GM21447 (cell line): Measurements from ENCODE around the gene TRAF3.

Experiments used
- ATAC-seq: cut with Tn5 transposase; IDR thresholded peaks from one replicate; pipeline ENCODE4 v1.9.1; 2021; ENCODE audit not compliant: unreplicated experiment

The TRAF3 gene

DNA sequence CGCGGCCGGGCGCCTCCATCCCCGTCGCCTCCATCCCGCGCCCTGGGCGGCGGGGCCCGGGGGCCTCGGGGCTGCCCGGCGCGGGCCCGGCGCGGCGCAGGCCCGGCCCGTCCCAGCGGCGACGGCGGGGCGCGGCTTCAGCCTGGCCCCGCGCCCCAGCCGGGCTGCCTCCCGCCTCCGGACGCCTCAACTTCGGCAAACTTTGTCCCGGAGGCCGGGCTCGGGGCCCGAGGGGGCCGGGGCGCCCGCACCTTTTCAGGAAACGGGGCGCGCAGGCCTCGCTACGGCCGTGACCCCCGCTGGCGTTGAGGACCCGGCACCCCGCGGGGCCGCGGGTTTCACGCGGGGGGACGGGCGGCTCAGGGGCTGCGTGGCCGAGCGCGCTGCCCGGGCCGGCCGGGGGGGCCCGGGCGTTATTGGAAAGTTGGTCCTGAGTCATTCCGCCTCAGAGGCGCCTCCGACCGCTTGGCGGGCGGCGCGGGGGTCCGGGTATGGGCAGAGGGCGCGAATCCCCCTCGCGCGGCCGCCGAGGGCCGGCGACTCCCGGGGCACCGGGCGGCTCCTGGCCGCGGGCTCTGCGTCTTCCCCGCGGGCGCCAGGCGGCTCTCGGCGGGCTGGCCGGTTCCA, 575 bp downstream of the TRAF3 start:
- ATAC-seq, result peak; percentile 4

DNA sequence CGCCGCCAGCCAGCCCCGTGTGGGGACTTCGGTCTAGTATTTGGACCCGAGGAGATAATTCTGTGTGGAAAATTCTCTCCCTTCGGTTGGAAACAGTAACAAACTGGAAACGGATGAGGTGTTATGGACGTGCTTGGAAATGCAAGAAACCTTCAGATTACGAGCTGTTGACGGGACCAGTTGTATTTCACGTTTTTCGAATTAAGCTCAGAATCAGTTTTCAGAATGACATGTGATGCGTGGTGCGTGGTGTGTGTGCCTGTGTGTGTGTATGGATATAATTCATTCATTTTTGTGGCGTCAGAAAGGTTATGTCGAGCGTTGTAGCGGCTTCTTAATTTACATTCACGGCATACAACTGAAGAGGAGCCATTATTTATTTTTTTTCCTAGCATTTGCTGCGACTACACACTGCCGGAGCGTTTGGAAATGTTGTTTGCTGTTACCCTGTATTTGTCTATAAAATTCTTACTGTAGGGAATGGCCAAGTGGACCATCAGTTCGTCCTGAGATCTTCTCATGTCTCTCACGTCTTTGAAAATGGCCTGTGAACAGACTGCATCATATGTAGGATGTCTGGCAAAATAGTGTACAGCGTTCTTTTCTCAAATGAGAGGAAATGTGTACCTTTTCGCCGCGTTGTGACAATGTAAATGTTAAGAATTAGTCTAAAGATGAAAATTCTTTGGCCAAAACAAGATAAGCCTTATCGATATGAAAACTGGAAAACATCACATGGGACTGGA, 1.3 kb downstream of the TRAF3 start:
- no peak for ATAC-seq

DNA sequence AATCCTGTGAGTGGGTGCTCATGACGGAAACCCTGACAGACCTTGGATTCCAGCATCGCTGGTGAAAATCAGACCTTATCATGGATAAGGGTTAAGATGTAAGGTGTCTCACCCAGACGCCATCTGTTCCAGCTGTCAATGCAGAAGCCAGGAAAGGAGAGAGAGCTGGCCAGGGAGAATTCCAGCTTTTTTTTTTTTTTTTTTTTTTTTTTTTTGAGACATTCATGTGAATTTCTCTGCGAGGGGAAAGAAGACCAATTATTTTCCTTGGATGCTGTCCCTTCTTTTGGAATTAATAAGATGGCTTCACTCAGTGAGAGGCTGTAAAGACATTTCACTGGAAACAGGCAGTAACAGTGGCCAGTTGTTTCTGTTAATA, 1.8 kb downstream of the TRAF3 start:
- ATAC-seq, result no peak

DNA sequence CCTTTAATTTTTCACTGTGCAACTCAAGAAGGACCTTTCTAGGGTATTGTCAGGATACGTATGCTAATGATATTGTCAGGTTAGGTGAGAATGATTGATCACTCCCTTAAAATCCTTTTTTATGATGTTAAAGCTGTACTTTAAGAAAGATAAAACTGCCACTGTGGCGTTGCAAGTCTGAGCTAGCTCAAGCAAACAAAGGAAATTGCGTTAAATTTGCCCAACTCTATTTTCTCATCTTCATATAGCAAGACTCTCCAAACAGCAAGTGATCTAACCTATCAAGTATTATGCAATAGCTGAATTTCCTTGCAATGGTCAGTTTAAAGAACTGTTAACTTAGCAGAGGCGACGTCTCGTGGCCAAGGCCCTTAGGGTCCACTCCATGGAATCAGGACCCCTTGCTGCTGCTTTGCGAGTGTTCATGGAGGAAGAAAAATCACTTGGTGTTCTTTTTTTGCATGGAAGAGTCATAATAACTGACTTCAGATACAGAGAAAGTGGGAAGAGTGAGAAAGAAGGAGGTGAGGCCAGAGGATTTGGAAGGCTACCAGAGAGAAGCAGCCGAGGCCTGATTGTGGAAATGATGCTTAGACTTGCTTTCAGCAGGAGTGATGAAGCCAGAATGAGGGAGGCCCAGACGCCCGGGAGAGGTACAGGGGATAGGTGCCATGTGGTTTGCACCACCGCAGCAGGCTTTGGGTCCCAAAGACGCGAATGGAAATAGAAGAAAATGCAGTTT, 2.5 kb downstream of the TRAF3 start:
- ATAC-seq, result no peak

DNA sequence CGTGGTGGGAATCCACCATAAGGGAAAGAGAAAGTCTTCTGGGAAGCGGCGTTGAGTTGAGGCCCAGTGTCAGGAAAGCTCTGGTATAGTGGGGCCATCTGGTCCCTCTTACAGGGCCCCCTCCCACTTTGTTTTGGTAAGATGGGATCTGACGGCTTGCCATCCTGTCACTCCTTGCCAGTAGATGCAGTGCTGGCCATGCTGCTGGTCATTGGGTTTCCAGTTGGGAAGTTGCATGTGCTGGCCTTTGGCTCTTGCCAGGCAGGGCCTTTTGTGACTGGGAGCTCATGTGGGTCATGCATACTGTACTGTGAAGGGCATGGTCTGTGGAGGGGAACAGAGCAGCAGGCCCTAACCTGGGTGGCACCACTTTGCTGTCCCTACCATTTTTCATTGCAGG, 3.8 kb downstream of the TRAF3 start:
- ATAC-seq, result no peak

DNA sequence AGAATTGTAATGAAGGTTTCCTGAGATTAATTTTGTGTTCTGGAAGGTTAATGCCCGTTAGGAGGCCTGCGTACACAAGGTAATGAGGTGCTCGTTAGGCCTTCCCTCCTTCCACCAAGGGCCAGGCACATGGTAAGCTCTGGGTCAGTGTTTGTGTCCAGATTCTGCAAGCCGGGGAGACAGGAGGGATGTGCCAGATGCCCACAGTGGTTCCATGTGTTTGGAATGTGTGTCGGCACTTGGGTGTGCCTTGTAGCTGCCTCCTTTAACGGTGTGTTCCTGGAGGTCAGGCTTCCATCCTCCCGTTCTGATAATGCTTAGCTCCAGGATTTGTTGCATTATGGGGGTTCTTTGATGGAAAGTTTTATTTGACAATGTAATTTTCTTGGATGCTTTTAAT, 5.7 kb downstream of the TRAF3 start:
- no peak for ATAC-seq

DNA sequence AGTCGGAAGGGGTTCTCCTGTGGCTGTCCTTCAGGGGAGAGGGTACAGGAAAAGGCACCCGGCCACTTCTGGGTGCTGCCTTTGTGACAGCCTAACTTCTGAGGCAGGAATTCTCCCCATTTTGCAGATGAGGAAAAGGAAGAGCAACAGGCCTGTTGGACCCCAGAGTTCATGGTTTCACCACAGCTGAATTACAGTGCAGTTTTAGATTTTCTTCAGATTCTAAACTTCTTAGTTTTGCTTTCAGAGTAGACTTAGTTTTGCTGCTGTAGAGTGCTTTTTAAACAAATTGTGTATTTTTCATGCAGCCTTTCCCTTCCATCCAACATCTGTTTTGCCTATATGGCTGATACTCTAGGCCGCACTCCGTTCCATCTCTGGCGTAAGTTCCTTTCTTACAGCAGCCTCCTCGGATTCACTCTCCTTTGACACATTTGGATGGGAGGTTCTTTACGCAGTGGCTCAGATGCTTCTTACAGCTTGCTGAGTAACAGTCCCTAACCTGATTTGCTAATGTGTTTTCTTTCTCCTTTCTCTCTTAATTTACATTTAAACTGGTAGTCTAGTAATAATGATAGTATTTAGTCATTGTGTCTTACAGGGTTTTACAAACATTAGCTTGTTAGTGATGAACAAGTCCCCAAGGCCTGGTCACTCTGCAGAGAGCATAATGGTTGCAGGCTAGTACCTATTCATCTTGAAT, 7.8 kb downstream of the TRAF3 start:
- no peak for ATAC-seq

DNA sequence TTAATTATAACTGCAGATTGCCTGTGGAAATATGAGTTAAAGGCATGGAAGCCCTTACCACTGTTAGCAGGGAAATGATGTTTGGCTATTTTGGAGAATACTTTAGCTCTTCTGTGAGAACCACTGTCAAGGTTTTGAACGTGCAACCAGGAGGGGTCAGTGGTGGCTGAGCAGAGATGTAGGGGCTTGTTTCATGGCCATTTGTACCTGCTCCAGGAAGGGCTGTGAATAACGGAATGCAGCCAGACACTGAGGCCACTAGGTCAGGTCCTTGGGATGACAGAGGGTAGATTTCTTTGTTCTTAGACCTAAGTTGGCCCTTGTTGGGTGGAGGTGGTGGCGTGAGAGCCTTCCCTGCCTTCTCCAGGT, 8.3 kb downstream of the TRAF3 start:
- no peak for ATAC-seq

DNA sequence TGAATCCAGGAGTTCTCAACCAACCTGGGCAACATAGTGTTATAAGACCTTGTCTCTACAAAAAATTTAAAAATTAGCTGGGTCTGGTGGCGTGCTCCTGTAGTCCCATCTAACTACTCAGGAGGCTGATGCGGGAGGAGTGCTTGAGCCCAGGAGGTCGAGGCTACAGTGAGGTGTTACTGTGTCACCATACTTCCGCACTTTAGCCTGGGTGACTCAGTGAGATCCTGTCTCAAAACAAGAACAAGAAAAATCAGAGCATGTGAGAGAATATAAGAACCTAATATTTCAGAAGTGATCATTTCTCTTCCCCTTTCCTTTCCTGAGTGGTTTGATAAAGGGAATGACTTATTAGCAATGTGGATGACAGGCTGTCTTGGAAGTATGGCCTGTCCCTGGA, 9.5 kb downstream of the TRAF3 start:
- ATAC-seq, result no peak

DNA sequence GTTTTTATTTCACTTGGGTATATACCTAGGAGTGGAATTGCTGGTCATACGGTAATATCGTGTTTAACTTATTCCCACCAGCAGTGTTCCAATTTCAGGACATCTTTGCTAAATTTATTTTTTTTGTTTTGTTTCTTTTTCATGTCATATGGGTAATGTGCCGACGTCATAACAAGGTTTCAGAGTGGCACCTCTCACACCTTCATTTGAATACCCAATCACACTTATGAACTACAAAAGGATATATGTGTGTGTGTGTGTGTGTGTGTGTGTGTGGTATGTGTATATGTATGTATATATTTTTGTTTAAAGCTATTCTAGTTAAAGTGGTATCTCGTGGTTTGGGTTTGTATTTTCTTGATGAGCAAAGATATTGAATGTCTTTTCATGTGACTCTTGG, 12.1 kb downstream of the TRAF3 start:
- no peak for ATAC-seq

DNA sequence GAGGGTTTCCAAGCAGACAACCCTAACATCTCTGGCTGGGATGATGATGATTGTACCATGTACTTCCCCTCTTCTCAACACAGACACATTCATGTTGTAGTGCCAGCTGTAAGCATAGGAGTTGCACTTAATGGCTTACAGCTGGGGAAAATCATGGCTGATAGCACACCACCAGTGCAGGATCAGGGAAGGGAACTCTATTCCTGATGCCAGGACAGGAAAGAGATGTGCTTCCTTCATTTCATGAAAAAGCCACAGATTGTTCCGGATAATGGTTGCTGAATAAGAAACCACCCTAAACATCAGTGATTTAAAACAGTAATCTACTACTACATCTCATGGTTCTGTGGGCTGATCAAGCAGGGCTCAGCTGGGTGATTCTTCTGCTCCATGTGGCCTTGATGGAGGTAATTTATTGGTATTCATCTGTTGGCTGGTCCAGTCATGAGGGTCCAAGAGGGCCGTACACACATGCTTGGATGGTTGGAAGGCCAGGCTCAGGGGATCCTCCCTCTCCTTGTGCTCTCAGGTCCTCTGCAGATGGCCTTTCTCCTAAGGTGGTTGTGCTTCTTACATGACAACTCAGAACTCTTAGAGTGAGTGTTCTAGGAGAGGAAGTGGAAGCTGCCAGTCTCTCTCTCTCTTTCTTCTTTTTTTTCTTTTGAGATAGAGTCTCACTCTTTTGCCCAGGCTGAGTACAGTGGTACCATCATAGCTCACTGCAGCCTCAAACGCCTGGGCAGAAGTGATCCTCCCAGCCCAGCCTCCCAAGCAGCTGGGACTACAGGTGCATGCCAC, 16.5 kb downstream of the TRAF3 start:
- no peak for ATAC-seq

DNA sequence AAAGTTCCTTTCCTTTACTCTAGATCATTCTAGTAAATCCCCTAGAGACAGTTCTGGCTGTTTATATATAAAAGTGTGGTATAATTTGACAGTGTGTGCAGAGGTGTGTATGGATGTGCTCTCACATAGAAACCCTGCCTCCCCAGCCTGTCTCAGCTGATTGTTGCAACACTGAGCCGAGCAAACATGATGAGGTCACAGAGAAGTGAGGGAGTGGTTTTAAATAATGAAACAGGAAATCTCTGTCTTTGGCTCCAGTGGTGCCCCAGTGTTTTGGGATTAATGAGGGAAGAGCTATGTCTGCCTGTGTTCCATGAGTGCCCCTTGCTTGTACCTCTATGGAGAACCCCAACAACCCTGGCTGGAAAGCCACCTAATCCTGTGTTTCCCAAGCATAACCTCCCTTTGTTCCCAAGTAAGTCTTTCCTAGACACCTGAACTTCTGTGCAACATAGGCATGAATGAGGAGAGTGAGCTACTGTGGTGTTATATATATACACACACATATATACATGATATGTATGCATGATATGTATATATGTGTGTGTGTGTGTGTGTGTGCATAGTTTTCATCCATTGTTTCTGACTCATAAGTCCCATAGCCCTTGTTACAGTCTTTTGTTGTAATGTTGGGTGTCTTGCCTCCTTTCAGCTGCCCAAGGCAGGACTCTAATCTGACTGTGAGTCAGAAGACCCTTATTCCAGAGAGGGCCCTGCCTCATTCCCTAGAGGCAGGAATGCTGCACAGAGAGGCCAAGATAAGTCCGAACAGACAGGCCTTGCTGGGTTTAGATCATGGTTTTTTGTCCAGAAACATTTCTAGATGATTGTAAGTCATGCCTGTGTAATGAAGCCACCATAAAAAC, 18.0 kb downstream of the TRAF3 start:
- no peak for ATAC-seq

DNA sequence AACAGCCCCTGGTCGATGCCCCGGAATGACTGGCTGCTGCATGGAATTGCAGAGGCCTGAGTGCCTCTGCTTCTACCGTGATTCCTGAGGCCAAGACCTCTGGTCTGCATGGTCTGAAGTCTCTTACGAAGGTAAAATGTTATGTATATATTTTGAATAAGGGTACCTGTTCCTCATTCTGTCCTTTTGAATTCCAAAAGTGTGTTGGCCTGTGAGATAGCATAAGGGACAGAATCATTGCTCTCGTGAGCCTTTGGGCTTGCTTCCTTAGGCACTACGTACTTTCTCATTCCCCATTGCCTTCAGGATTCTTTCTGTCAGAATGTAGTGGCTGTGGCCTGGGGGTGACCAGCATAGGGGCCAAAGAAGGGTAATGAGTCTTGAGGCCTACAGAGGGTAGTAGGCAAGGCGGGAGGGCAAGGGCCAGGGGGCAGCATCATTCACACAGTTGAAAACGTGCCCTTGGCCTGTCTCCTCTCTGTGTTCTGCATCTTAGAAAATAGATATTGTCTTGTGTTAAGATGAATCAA, 19.5 kb downstream of the TRAF3 start:
- ATAC-seq, result no peak

DNA sequence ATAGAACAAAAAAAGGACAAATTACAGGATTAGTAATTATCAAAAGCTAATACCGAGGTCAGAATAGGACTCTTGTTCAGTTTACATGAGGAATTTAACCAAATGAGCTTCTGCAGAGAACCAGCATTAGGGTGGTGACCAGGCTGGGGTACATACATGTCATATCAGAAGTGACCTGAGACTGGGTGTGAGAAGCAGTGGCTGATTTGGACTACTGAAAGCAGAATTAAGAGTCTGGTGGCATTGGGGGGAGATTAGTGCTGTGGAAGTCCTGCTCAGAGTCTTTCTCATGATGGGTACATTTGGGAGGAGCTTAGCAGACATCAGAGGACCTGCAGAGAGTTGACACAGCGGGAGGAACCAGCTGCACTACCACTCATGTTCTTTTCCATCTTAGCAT, 21.7 kb downstream of the TRAF3 start:
- peak; percentile 70 for ATAC-seq

DNA sequence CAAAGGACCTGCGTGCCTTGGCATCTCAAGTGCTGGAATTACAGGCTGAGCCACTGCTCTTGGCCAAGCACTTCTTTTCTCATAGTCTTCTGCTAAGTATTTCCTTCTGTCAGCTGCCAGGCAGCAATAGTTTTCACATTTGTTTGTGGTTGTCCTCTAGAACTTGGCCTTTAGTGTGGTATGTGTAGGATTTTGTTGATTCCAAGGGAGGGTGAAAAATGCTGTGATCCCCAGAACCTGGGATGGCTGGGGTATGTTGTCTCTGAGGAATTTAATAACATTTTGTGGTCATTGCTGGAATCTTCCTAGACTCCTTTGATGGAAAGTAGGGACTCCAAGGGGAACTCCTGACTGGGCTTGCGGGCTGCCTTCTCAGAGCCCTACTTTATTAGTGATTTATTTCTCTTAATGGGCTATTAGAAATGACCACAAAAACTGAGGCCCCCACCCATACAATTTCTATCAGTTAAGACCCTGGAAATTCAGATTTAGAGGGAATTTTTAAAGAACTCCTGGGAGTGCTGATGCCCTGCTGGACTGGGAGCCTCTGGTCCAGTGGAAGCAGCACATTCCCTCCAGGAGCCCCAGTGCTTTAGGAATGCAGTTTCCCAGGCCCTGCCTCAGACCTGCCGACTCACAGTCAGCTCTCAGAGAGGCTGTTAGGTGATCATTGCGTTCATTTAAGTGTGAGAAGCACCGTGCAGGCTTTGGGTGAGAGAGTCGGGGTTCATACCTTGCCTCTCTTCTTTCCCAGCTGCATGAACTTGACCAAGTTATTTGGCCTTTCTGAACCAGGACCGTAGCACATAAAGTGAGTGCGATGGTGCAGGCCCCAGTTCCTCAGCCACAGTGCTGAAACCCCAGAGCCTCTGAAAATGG, 22.7 kb downstream of the TRAF3 start:
- no peak for ATAC-seq

DNA sequence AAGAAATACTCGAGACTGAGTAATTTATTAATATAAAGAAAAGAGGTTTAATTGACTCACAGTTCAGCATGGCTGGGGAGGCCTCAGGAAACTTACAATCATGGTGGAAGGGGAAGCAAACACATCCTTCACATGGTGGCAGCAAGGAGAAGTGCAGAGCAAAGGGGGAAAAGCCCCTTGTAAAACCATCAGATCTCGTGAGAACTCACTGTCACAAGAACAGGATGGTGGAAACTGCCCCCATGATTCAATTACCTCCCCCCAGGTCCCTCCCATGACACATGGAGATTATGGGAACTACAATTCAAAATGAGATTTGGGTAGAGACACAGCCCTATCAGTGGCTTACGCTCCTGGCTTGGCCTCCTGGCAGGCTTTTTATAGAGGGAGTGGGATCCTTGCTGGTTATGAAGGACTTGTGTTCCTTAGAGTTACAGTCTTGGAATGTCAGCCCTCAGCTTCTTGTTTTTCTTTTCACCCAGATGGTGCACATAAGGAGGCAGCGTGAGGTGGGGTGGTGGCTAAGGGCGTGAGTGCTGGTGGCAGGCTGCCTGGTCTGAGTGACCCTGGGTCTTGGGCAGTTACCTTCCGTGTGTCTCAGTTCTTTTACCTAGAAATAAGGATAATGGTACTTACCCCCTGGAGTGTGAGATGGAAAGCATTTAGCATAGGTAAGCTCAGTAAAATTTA, 25.7 kb downstream of the TRAF3 start:
- no peak for ATAC-seq

DNA sequence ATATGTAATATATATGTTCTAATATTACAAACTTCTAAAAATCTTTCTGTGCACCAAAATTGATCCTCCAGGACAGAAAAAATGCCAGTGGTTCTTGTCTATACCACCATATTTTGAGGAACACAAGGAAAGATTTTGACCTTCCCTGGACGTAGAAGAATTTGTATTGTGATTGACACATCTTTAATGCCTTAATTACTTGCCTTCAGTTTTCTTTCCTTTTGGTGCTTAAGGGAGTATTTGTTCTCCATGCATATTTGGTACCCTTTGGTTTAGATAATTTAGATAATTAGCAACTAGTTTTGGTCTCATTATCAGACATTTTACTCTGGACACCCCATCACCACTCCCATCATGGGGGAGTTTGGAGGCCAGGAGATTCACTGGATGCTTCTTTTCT, 27.6 kb downstream of the TRAF3 start:
- no peak for ATAC-seq

DNA sequence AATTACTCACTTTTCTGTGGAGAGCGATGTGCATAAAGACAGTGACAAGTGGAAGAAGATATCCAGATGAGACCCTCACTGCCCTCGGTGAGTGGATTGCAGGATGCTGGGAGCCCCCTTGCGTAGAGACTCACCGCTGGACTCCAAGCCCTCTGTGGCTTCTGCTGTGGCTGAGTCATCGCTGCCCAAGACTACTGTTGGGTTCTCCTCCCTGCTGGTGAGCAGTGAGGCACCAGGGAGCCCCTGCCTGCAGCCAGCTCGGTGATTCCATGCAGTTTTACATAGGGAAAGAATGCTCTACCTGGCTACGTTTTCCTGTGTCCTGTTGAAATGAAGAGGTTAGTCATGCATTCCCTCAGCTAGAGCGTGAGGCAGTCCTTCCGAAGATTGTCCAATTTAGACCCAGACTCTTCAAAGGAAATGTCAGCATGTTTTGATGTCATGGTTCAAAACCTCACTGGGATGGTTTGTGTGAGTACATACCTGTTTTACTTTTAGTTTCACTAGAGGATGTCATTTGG, 28.2 kb downstream of the TRAF3 start:
- peak; percentile 54 for ATAC-seq
